Measurements from ENCODE around the gene RIOX2. TPM values are rescaled to one million over a fixed set of nuclear protein-coding genes. Genes with fewer than 3 reads are reported as not detected.

Gene RIOX2
- polyA plus RNA-seq, 1 experiment = 27.3 TPM

GRCh38 chr3:97981886-97982285, 9.7 kb upstream of the RIOX2 start:
- Histone ChIP-seq H3K27ac (ENCODE audit: low read depth, low read length) (no peak overlapping the region), H3K4me3 (ENCODE audit: low read depth, low read length) (no peak overlapping the region), H3K9me3 (ENCODE audit: control insufficient read depth, insufficient read depth, low read length) (no peaks in the 10 kb centered on the region), H3K27me3 (ENCODE audit: control insufficient read depth, insufficient read depth, low read length) (peaks cover 7% of the 10 kb centered on the region)
- no peak for TF ChIP-seq CTCF (IDR thresholded peaks at IDR 0.05; ENCODE audit: low read depth, low read length)
- ChIA-PET POLR2A (no interaction called here), CTCF (no interaction called here)
- DNase-seq (ENCODE audit: low read depth, low spot score) = no peak

- ChIA-PET CTCF (interaction anchor here (1.0 kb wide), 1 partner anchor 59 kb away, joined by 3 read pairs; no protein-coding TSS in a partner anchor), POLR2A (no interaction called here)
- no peak for DNase-seq (ENCODE audit: low read depth, low spot score)
- TF ChIP-seq CTCF (IDR thresholded peaks at IDR 0.05; ENCODE audit: low read depth, low read length) = no peak
- Histone ChIP-seq H3K27me3 (ENCODE audit: control insufficient read depth, insufficient read depth, low read length) (peaks cover 7% of the 10 kb centered on the region), H3K9me3 (ENCODE audit: control insufficient read depth, insufficient read depth, low read length) (no peaks in the 10 kb centered on the region), H3K4me3 (ENCODE audit: low read depth, low read length) (no peak overlapping the region), H3K27ac (ENCODE audit: low read depth, low read length) (no peak overlapping the region)
Observed at GRCh38 chr3:97979610-97980009, 7.4 kb upstream of the RIOX2 start.

- no peak overlapping the region for H3K27ac ChIP-seq (ENCODE audit: low read depth, low read length)
- ChIA-PET CTCF (interaction anchor here (0.6 kb wide), 1 partner anchor 49 kb away, joined by 9 read pairs; no protein-coding TSS in a partner anchor), POLR2A (no interaction called here)
- TF ChIP-seq CTCF (IDR thresholded peaks at IDR 0.05; ENCODE audit: low read depth, low read length) = peak; percentile 15; the same call in 1 of the 2 replicates
- DNase-seq (ENCODE audit: low read depth, low spot score) = no peak
- H3K27me3 ChIP-seq (ENCODE audit: control insufficient read depth, insufficient read depth, low read length) = peaks cover 2% of the 10 kb centered on the region
- no peak overlapping the region for H3K4me3 ChIP-seq (ENCODE audit: low read depth, low read length)
- H3K9me3 ChIP-seq (ENCODE audit: control insufficient read depth, insufficient read depth, low read length) = no peaks in the 10 kb centered on the region
Observed at GRCh38 chr3:97975466-97975865, 3.2 kb upstream of the RIOX2 start.

GRCh38 chr3:97974996-97975395, 2.8 kb upstream of the RIOX2 start:
- no peak for DNase-seq (ENCODE audit: low read depth, low spot score)
- H3K27me3 ChIP-seq (ENCODE audit: control insufficient read depth, insufficient read depth, low read length) = peaks cover 2% of the 10 kb centered on the region
- no peak overlapping the region for H3K27ac ChIP-seq (ENCODE audit: low read depth, low read length)
- ChIA-PET POLR2A (no interaction called here), CTCF (interaction anchor here (0.6 kb wide), 1 partner anchor 49 kb away, joined by 9 read pairs; no protein-coding TSS in a partner anchor)
- no peak for TF ChIP-seq CTCF (IDR thresholded peaks at IDR 0.05; ENCODE audit: low read depth, low read length)
- no peak overlapping the region for H3K4me3 ChIP-seq (ENCODE audit: low read depth, low read length)
- H3K9me3 ChIP-seq (ENCODE audit: control insufficient read depth, insufficient read depth, low read length) = no peaks in the 10 kb centered on the region

- POLR2A ChIA-PET = no interaction called here
- no peak overlapping the region; the same call in 1 of the 2 replicates for H3K4me3 ChIP-seq (ENCODE audit: low read depth, low read length)
- CTCF ChIA-PET = no interaction called here
- no peaks in the 10 kb centered on the region for H3K27me3 ChIP-seq (ENCODE audit: control insufficient read depth, insufficient read depth, low read length)
- TF ChIP-seq CTCF (IDR thresholded peaks at IDR 0.05; ENCODE audit: low read depth, low read length) = no peak
- no peaks in the 10 kb centered on the region for H3K9me3 ChIP-seq (ENCODE audit: control insufficient read depth, insufficient read depth, low read length)
- no peak for DNase-seq (ENCODE audit: low read depth, low spot score)
- no peak overlapping the region for H3K27ac ChIP-seq (ENCODE audit: low read depth, low read length)
Observed at GRCh38 chr3:97972976-97973375, 745 bp upstream of the RIOX2 start.
